ENCODE measurements around the gene CHI3L2.

CHI3L2 gene

GRCh38 chr1:111252786-111253185 is 25.3 kb downstream of the CHI3L2 start:
- DNase-seq (ENCODE audit: low read depth) = no peak

- no peak for DNase-seq (ENCODE audit: low read depth)
Observed at GRCh38 chr1:111253876-111254275, 26.4 kb downstream of the CHI3L2 start.

GRCh38 chr1:111256988-111257658 is 29.6 kb downstream of the CHI3L2 start:
- no peak for DNase-seq (ENCODE audit: low read depth)

- DNase-seq (ENCODE audit: low read depth) = no peak
Observed at GRCh38 chr1:111267801-111268508, 40.4 kb downstream of the CHI3L2 start.

GRCh38 chr1:111269825-111270406 is 42.4 kb downstream of the CHI3L2 start:
- no peak for DNase-seq (ENCODE audit: low read depth)

GRCh38 chr1:111270771-111271463 is 43.4 kb downstream of the CHI3L2 start:
- no peak for DNase-seq (ENCODE audit: low read depth)

GRCh38 chr1:111271464-111271801 is 43.9 kb downstream of the CHI3L2 start:
- no peak for DNase-seq (ENCODE audit: low read depth)

GRCh38 chr1:111272081-111272480 is 44.6 kb downstream of the CHI3L2 start:
- no peak for DNase-seq (ENCODE audit: low read depth)

GRCh38 chr1:111274653-111275052 is 47.1 kb downstream of the CHI3L2 start:
- no peak for DNase-seq (ENCODE audit: low read depth)

GRCh38 chr1:111275079-111275478 is 47.6 kb downstream of the CHI3L2 start:
- DNase-seq (ENCODE audit: low read depth) = no peak

GRCh38 chr1:111275780-111276433 is 48.4 kb downstream of the CHI3L2 start:
- no peak for DNase-seq (ENCODE audit: low read depth)

GRCh38 chr1:111279144-111279543 is 51.6 kb downstream of the CHI3L2 start:
- DNase-seq (ENCODE audit: low read depth) = no peak

- DNase-seq (ENCODE audit: low read depth) = no peak
Observed at GRCh38 chr1:111280267-111280666, 52.8 kb downstream of the CHI3L2 start.

- DNase-seq (ENCODE audit: low read depth) = no peak
Observed at GRCh38 chr1:111281411-111281810, 53.9 kb downstream of the CHI3L2 start.

- no peak for DNase-seq (ENCODE audit: low read depth)
Observed at GRCh38 chr1:111283838-111284237, 56.3 kb downstream of the CHI3L2 start.

- no peak for DNase-seq (ENCODE audit: low read depth)
Observed at GRCh38 chr1:111285879-111286278, 58.4 kb downstream of the CHI3L2 start.

GRCh38 chr1:111286912-111287311 is 59.4 kb downstream of the CHI3L2 start:
- no peak for DNase-seq (ENCODE audit: low read depth)

GRCh38 chr1:111289371-111289770 is 61.9 kb downstream of the CHI3L2 start:
- DNase-seq (ENCODE audit: low read depth) = no peak

GRCh38 chr1:111290104-111290503 is 62.6 kb downstream of the CHI3L2 start:
- DNase-seq (ENCODE audit: low read depth) = no peak

- DNase-seq (ENCODE audit: low read depth) = no peak
Observed at GRCh38 chr1:111290630-111291029, 63.1 kb downstream of the CHI3L2 start, which contains the start of gene CHIA. Gene CHIA, plus strand, starts transcription at chr1:111290851. Its CDS starts 19,617 bp downstream, at chr1:111310468.
